ENCODE data around the gene MEIOB.

GRCh38 chr16:1839554-1839953 is 32.4 kb downstream of the MEIOB start:
- TF ChIP-seq, protein P1, sequence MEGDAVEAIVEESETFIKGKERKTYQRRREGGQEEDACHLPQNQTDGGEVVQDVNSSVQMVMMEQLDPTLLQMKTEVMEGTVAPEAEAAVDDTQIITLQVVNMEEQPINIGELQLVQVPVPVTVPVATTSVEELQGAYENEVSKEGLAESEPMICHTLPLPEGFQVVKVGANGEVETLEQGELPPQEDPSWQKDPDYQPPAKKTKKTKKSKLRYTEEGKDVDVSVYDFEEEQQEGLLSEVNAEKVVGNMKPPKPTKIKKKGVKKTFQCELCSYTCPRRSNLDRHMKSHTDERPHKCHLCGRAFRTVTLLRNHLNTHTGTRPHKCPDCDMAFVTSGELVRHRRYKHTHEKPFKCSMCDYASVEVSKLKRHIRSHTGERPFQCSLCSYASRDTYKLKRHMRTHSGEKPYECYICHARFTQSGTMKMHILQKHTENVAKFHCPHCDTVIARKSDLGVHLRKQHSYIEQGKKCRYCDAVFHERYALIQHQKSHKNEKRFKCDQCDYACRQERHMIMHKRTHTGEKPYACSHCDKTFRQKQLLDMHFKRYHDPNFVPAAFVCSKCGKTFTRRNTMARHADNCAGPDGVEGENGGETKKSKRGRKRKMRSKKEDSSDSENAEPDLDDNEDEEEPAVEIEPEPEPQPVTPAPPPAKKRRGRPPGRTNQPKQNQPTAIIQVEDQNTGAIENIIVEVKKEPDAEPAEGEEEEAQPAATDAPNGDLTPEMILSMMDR (IDR thresholded peaks at IDR 0.05 in 8 of 11, conservative IDR thresholded peaks at IDR 0.05 in 3 of 11) = no peak
- TF ChIP-seq POLR2A (IDR thresholded peaks at IDR 0.05) (no peak), POLR2AphosphoS5 (IDR thresholded peaks at IDR 0.05) (no peak)
